Upper lobe of left lung (tissue), 6 donors: Measurements from ENCODE around the gene KIAA1614. TPM values are rescaled to one million over a fixed set of nuclear protein-coding genes. Genes with fewer than 3 reads are reported as not detected.
A peak's percentile ranks its signal among the peaks of the same experiment; 100 is the strongest.

Experiments used
- ATAC-seq, 2 donors: fragments of 200-7000 bp; cut with Tn5 transposase; one replicate each; pipeline ENCODE4 v1.9.1; 2022; ENCODE audit warnings: mild to moderate bottlenecking in 2 of 2, moderate library complexity in 2 of 2; ENCODE audit not compliant: low FRiP score in 2 of 2
- DNase-seq, 2 donors: peaks; one replicate each; pipeline ENCODE4 v3.0.0-alpha.2; 2019 to 2020
- H3K27ac ChIP-seq, 4 donors: fragments of 200-600 bp; sonication (generic); one replicate each; pipeline ENCODE4 v1.5.1; 2016 to 2019
- H3K27me3 ChIP-seq, 4 donors: fragments of 200-600 bp; sonication (generic); one replicate each; pipeline ENCODE4 v1.5.1; 2017 to 2019
- H3K36me3 ChIP-seq, 4 donors: fragments of 200-600 bp; sonication (generic); one replicate each; pipeline ENCODE4 v1.5.1; 2016 to 2019
- H3K4me1 ChIP-seq, 4 donors: fragments of 200-600 bp; sonication (generic); one replicate each; pipeline ENCODE4 v1.5.1; 2018 to 2019
- H3K4me3 ChIP-seq, 4 donors: fragments of 200-600 bp; sonication (generic); one replicate each; pipeline ENCODE4 v1.5.1; 2017 to 2019; ENCODE audit warnings: mild to moderate bottlenecking in 2 of 4, moderate library complexity in 1 of 4
- H3K9me3 ChIP-seq, 4 donors: fragments of 200-600 bp; sonication (generic); one replicate each; pipeline ENCODE4 v1.5.1; 2018 to 2019
- EP300 ChIP-seq, 4 donors: sonication (generic); formaldehyde crosslinking; IDR thresholded peaks; one replicate each; pipeline ENCODE4 v1.5.1; 2017; ENCODE audit warnings: antibody characterized with exemption in 4 of 4, control low read depth in 2 of 4
- POLR2A ChIP-seq, 4 donors: fragments of 450-650 bp; IDR thresholded peaks; one replicate each; pipeline ENCODE4 v1.5.1; 2016 to 2017; ENCODE audit warnings: antibody characterized with exemption in 4 of 4, mild to moderate bottlenecking in 2 of 4
- POLR2AphosphoS5 ChIP-seq, 2 donors: sonication (generic); formaldehyde crosslinking; IDR thresholded peaks; one replicate each; pipeline ENCODE4 v1.5.1; 2017; ENCODE audit warnings: antibody characterized with exemption in 2 of 2
- WGBS, 2 donors: methylation state at CpG; one replicate each; pipeline ENCODE4 v1.1.5; 2017 to 2018; 5-methylcytosine and 5-hydroxymethylcytosine counted together
- total RNA-seq, 6 donors: library from RNA; depleted of rRNA in 4 of 6; stranded (reverse); fragments of >200 nt in 4 of 6; gene quantifications; one replicate each; pipeline versions ENCODE4 v1.1.0 to v1.2.1, GENCODE V29; 2016 to 2021
- TF ChIP-seq, protein P1 (sequence below), 6 experiments: fragments of 450-650 bp in 4 of 6; fragments of 200-600 bp in 2 of 6; sonication (generic) in 2 of 6; IDR thresholded peaks; one replicate each; pipeline ENCODE4 v1.5.1; 2016 to 2019; ENCODE audit warnings: antibody characterized with exemption in 6 of 6
- donor health status: DM: no; HTN: no; CAD: no; lungs with moderate emphysema.
- donor health status: DM: no; HTN: yes; CAD: no; lungs with severe emphysema.

KIAA1614 gene
- total RNA-seq, 6 donors from 2014 or later = 0.79 to 11.9 (median 4.4) TPM

DNA sequence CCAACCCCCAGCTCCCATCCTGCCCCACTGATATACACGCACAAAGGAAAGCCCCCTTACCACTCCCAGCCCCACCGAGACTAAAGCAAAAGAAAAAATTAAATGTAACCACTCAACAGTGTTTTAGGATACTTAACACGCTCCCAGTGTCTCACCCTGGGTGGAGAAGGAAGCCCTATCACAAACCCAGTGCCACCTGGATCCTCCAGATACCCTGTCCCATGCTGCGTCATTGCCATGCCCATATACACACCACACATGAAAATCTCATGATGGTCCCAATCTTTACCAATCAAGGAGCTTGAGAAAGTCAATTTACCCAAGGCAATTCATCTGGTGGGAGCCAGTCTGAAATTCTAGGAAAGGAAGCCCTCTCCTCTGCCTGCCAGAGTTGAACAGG, 11.2 kb downstream of the KIAA1614 start:
- no peaks in the 10 kb centered on the region for H3K9me3 ChIP-seq
- ATAC-seq (no peak), DNase-seq (no peak)
- no peak overlapping the region for H3K4me3 ChIP-seq
- no peak overlapping the region for H3K27ac ChIP-seq
- no peaks in the 10 kb centered on the region for H3K27me3 ChIP-seq
- TF ChIP-seq POLR2AphosphoS5 (IDR thresholded peaks at IDR 0.05) (no peak), POLR2A (IDR thresholded peaks at IDR 0.05) (no peak), EP300 (IDR thresholded peaks at IDR 0.05) (no peak)
- TF ChIP-seq, protein P1, sequence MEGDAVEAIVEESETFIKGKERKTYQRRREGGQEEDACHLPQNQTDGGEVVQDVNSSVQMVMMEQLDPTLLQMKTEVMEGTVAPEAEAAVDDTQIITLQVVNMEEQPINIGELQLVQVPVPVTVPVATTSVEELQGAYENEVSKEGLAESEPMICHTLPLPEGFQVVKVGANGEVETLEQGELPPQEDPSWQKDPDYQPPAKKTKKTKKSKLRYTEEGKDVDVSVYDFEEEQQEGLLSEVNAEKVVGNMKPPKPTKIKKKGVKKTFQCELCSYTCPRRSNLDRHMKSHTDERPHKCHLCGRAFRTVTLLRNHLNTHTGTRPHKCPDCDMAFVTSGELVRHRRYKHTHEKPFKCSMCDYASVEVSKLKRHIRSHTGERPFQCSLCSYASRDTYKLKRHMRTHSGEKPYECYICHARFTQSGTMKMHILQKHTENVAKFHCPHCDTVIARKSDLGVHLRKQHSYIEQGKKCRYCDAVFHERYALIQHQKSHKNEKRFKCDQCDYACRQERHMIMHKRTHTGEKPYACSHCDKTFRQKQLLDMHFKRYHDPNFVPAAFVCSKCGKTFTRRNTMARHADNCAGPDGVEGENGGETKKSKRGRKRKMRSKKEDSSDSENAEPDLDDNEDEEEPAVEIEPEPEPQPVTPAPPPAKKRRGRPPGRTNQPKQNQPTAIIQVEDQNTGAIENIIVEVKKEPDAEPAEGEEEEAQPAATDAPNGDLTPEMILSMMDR (IDR thresholded peaks at IDR 0.05) = no peak
- peaks cover 0 to 7% (median 0%) of the 10 kb centered on the region in 4 donors for H3K36me3 ChIP-seq
- 70 to 74% methylated on average over 4 of the region's 4 CpGs for WGBS, 2 donors
- peaks cover 0 to 5% (median 2%) of the 10 kb centered on the region in 4 donors for H3K4me1 ChIP-seq

DNA sequence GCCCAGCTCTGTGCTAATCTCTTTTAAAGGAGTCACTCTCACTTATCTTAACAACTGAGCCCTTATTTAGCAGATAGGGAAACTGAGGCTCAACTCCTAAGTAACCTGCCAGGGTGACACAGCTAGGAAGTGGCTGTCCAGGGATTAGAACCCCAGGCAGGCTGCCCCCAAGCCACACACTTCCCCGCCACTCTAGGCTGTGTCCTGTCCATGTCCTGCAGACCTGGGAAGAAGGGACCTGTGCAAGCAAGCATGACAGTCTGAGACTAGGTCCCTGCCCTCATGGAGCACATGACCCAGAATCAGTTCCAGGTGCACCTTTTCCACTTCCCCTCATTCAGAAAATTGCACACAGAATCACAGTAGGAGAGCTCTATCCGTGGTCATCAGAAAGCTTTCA, 12.2 kb downstream of the KIAA1614 start:
- Histone ChIP-seq H3K4me1 (peaks cover 0 to 5% (median 2%) of the 10 kb centered on the region in 4 donors), H3K27me3 (no peaks in the 10 kb centered on the region), H3K36me3 (peaks cover 0 to 5% (median 0%) of the 10 kb centered on the region in 4 donors), H3K9me3 (no peaks in the 10 kb centered on the region), H3K27ac (no peak overlapping the region), H3K4me3 (no peak overlapping the region)
- TF ChIP-seq POLR2AphosphoS5 (IDR thresholded peaks at IDR 0.05) (no peak), EP300 (IDR thresholded peaks at IDR 0.05) (no peak), POLR2A (IDR thresholded peaks at IDR 0.05) (no peak)
- TF ChIP-seq, protein P1 (IDR thresholded peaks at IDR 0.05) = no peak
- WGBS, 2 donors = 93 to 94% methylated on average over 2 of the region's 2 CpGs
- no peak for ATAC-seq
- no peak for DNase-seq

DNA sequence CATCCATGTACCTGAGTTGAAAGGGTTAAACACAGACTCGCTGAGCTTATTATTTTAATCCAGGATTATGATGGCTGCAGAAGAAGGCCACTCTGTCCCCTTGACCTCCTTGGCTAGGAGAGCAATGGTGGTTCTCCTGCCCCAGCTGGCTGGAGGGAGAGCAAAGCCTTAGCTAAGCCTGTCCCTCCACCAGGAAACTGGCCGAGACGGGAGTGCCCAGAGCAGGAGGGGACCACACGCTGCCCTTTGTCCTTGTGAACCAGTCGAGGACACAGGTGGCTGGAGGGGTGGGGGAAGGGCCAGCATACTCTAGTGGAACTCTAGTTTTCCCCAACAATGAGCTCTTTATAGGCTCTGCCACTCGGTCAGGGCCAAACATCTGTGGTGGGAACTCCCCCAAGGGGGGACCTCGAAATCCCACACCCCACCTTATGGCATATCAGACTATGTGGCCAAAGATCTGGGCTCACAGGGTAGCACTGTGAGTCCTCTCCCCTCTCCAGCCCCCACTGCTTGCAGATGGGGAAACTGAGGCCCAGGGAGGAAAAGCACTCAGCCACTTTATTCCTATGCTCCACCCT, 12.9 kb downstream of the KIAA1614 start:
- Histone ChIP-seq H3K9me3 (no peaks in the 10 kb centered on the region), H3K36me3 (peaks cover 0 to 5% (median 0%) of the 10 kb centered on the region in 4 donors), H3K27me3 (no peaks in the 10 kb centered on the region), H3K4me3 (no peak overlapping the region), H3K27ac (no peak overlapping the region), H3K4me1 (peaks cover 0 to 5% (median 2%) of the 10 kb centered on the region in 4 donors)
- 53 to 72% methylated on average over 3 to 7 of the region's 7 CpGs for WGBS, 2 donors
- DNase-seq (no peak), ATAC-seq (no peak)
- TF ChIP-seq, protein P1 (IDR thresholded peaks at IDR 0.05) = no peak
- TF ChIP-seq POLR2AphosphoS5 (IDR thresholded peaks at IDR 0.05) (no peak), POLR2A (IDR thresholded peaks at IDR 0.05) (no peak), EP300 (IDR thresholded peaks at IDR 0.05) (no peak)

DNA sequence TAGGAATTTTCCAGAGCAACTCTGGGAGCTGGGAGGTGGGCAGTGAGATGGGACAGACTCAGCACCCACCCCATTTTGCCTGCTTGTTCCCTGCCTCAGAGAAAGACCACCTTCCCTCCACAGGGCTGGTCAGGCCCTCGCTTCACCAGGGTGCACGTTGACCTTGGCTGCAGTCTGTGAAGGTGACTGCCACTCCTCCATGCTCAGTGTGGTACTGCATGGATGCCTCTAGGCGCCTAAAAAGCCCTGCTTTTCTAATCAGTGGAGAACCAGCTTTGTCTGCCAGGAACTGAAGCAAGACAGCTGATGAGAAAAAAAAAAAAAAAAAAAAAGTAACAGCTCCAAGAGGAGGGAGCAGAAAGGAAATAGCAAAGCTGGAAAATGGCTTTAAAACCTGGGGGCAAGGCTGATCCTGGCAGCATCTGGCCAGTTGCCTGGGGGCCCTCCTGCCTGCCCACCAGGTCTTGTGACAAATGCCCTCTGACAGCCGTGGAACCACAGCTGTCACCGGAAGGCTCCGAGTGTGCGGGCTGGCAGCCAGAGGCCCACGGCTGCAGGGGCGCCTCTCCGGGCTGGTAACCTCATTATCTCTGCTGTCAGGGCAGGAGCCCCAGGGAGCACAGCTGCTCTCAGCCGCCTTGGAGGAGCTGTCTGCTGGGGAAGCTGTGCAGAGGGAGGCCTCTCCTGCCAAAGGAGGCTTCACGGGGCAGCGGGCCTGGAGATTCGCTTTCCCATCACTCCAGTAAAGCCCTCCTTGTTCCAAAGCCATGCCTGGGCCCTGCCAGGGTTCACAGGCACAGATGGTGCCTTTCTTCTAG, 13.7 kb downstream of the KIAA1614 start:
- H3K27me3 ChIP-seq = no peaks in the 10 kb centered on the region
- TF ChIP-seq EP300 (IDR thresholded peaks at IDR 0.05) (no peak), POLR2AphosphoS5 (IDR thresholded peaks at IDR 0.05) (no peak), POLR2A (IDR thresholded peaks at IDR 0.05) (no peak)
- TF ChIP-seq, protein P1 (IDR thresholded peaks at IDR 0.05) = no peak
- H3K36me3 ChIP-seq = peaks cover 0 to 5% (median 0%) of the 10 kb centered on the region in 4 donors
- H3K4me3 ChIP-seq = no peak overlapping the region
- peak in 1 of 2 donors; percentile 86 for DNase-seq
- H3K4me1 ChIP-seq = peaks cover 0 to 5% (median 2%) of the 10 kb centered on the region in 4 donors
- peak overlapping the region in 3 of 4 donors; percentile 57 to 65 (median 58) for H3K27ac ChIP-seq
- 59 to 75% methylated on average over 10 to 14 of the region's 14 CpGs for WGBS, 2 donors
- ATAC-seq = peak in 1 of 2 donors; percentile 42
- no peaks in the 10 kb centered on the region for H3K9me3 ChIP-seq
